Measurements from ENCODE around the gene CHAC2.

Gene CHAC2

GRCh38 chr2:53750041-53750768 lies 17.4 kb upstream of the CHAC2 start:
- TF ChIP-seq CREB1 (IDR thresholded peaks at IDR 0.05; ENCODE audit: low read depth), result no peak
- no peak for TF ChIP-seq FOXM1 (IDR thresholded peaks at IDR 0.05; ENCODE audit: borderline replicate concordance, low read depth)
- no peak for TF ChIP-seq RAD21 (IDR thresholded peaks at IDR 0.05; ENCODE audit: low read depth)
- TF ChIP-seq EP300 (IDR thresholded peaks at IDR 0.05; ENCODE audit: borderline replicate concordance), result no peak
- TF ChIP-seq, protein P1, sequence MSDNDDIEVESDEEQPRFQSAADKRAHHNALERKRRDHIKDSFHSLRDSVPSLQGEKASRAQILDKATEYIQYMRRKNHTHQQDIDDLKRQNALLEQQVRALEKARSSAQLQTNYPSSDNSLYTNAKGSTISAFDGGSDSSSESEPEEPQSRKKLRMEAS (IDR thresholded peaks at IDR 0.05), result no peak
- no peak for TF ChIP-seq CEBPB (IDR thresholded peaks at IDR 0.05)
- no peak for TF ChIP-seq USF1 (IDR thresholded peaks at IDR 0.05)
- no peak for TF ChIP-seq YY1 (IDR thresholded peaks at IDR 0.05; ENCODE audit: low read depth)
- no peak for TF ChIP-seq EGR1 (IDR thresholded peaks at IDR 0.05)
- no peak for TF ChIP-seq TAF1 (IDR thresholded peaks at IDR 0.05; ENCODE audit: low read depth)
- no peak for TF ChIP-seq ZBTB7A (IDR thresholded peaks at IDR 0.05; ENCODE audit: low read depth)
- TF ChIP-seq NFIC (IDR thresholded peaks at IDR 0.05), result no peak
- TF ChIP-seq TCF12 (IDR thresholded peaks at IDR 0.05; ENCODE audit: low read depth), result no peak
- TF ChIP-seq, protein P2, sequence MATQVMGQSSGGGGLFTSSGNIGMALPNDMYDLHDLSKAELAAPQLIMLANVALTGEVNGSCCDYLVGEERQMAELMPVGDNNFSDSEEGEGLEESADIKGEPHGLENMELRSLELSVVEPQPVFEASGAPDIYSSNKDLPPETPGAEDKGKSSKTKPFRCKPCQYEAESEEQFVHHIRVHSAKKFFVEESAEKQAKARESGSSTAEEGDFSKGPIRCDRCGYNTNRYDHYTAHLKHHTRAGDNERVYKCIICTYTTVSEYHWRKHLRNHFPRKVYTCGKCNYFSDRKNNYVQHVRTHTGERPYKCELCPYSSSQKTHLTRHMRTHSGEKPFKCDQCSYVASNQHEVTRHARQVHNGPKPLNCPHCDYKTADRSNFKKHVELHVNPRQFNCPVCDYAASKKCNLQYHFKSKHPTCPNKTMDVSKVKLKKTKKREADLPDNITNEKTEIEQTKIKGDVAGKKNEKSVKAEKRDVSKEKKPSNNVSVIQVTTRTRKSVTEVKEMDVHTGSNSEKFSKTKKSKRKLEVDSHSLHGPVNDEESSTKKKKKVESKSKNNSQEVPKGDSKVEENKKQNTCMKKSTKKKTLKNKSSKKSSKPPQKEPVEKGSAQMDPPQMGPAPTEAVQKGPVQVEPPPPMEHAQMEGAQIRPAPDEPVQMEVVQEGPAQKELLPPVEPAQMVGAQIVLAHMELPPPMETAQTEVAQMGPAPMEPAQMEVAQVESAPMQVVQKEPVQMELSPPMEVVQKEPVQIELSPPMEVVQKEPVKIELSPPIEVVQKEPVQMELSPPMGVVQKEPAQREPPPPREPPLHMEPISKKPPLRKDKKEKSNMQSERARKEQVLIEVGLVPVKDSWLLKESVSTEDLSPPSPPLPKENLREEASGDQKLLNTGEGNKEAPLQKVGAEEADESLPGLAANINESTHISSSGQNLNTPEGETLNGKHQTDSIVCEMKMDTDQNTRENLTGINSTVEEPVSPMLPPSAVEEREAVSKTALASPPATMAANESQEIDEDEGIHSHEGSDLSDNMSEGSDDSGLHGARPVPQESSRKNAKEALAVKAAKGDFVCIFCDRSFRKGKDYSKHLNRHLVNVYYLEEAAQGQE (IDR thresholded peaks at IDR 0.05; ENCODE audit: low read depth), result no peak
- no peak for TF ChIP-seq TEAD4 (IDR thresholded peaks at IDR 0.05)

GRCh38 chr2:53751728-53752127 lies 15.9 kb upstream of the CHAC2 start:
- TF ChIP-seq, protein P2 (IDR thresholded peaks at IDR 0.05; ENCODE audit: low read depth), result no peak
- TF ChIP-seq NFIC (IDR thresholded peaks at IDR 0.05) (no peak), USF1 (IDR thresholded peaks at IDR 0.05) (no peak), EGR1 (IDR thresholded peaks at IDR 0.05) (no peak), FOXM1 (IDR thresholded peaks at IDR 0.05; ENCODE audit: borderline replicate concordance, low read depth) (no peak), TAF1 (IDR thresholded peaks at IDR 0.05; ENCODE audit: low read depth) (no peak), TCF12 (IDR thresholded peaks at IDR 0.05; ENCODE audit: low read depth) (no peak), EP300 (IDR thresholded peaks at IDR 0.05; ENCODE audit: borderline replicate concordance) (no peak), RAD21 (IDR thresholded peaks at IDR 0.05; ENCODE audit: low read depth) (no peak), CREB1 (IDR thresholded peaks at IDR 0.05; ENCODE audit: low read depth) (no peak), YY1 (IDR thresholded peaks at IDR 0.05; ENCODE audit: low read depth) (no peak), TEAD4 (IDR thresholded peaks at IDR 0.05) (no peak), ZBTB7A (IDR thresholded peaks at IDR 0.05; ENCODE audit: low read depth) (no peak), CEBPB (IDR thresholded peaks at IDR 0.05) (no peak)

GRCh38 chr2:53752385-53752784 lies 15.2 kb upstream of the CHAC2 start:
- TF ChIP-seq TEAD4 (IDR thresholded peaks at IDR 0.05) (no peak), YY1 (IDR thresholded peaks at IDR 0.05; ENCODE audit: low read depth) (no peak), RAD21 (IDR thresholded peaks at IDR 0.05; ENCODE audit: low read depth) (no peak), CEBPB (IDR thresholded peaks at IDR 0.05) (no peak), NFIC (IDR thresholded peaks at IDR 0.05) (no peak), EGR1 (IDR thresholded peaks at IDR 0.05) (no peak), ZBTB7A (IDR thresholded peaks at IDR 0.05; ENCODE audit: low read depth) (no peak), FOXM1 (IDR thresholded peaks at IDR 0.05; ENCODE audit: borderline replicate concordance, low read depth) (no peak), TCF12 (IDR thresholded peaks at IDR 0.05; ENCODE audit: low read depth) (no peak), TAF1 (IDR thresholded peaks at IDR 0.05; ENCODE audit: low read depth) (no peak), CREB1 (IDR thresholded peaks at IDR 0.05; ENCODE audit: low read depth) (no peak), EP300 (IDR thresholded peaks at IDR 0.05; ENCODE audit: borderline replicate concordance) (no peak), USF1 (IDR thresholded peaks at IDR 0.05) (no peak)
- TF ChIP-seq, protein P1 (IDR thresholded peaks at IDR 0.05), result no peak
- TF ChIP-seq, protein P2 (IDR thresholded peaks at IDR 0.05; ENCODE audit: low read depth), result no peak

All from Ishikawa (cell line).